H9 (cell line): ENCODE measurements around the gene DCAF6. TPM values are rescaled to one million over a fixed set of nuclear protein-coding genes. Genes with fewer than 3 reads are reported as not detected.

ENCODE experiments used
- DNase-seq: peaks from one replicate; pipeline ENCODE4 v3.0.0-alpha.2; 2017
- H2AFZ ChIP-seq: one replicate; pipeline ENCODE4 v1.6.1; 2013; ENCODE audit warnings: mild to moderate bottlenecking, low read length, control low read depth, moderate library complexity
- H2AK5ac ChIP-seq: 2 replicates; pipeline ENCODE4 v1.6.1; 2013; ENCODE audit warnings: low read length, control low read depth, mixed read lengths; ENCODE audit not compliant: insufficient read length
- H2BK120ac ChIP-seq: one replicate; pipeline ENCODE4 v1.6.1; 2013; ENCODE audit warnings: low read depth, mild to moderate bottlenecking, low read length, control low read depth, inconsistent platforms; ENCODE audit not compliant: poor library complexity, severe bottlenecking
- H2BK12ac ChIP-seq: 2 replicates; pipeline ENCODE4 v1.6.1; 2013; ENCODE audit warnings: low read length, control low read depth, mixed read lengths, low read depth; ENCODE audit not compliant: insufficient read length
- H2BK15ac ChIP-seq: 2 replicates; pipeline ENCODE4 v1.6.1; 2013; ENCODE audit warnings: low read depth, low read length, control low read depth
- H2BK20ac ChIP-seq: one replicate; pipeline ENCODE4 v1.6.1; 2013; ENCODE audit warnings: low read depth, mild to moderate bottlenecking, low read length, control low read depth, inconsistent platforms; ENCODE audit not compliant: poor library complexity, severe bottlenecking
- H2BK5ac ChIP-seq: 2 replicates; pipeline ENCODE4 v1.6.1; 2013; ENCODE audit warnings: low read length, control low read depth, mixed read lengths; ENCODE audit not compliant: insufficient read length
- H3K14ac ChIP-seq: 2 replicates; pipeline ENCODE4 v1.6.1; 2013; ENCODE audit warnings: low read length, control low read depth; ENCODE audit not compliant: insufficient read depth
- H3K18ac ChIP-seq: 2 replicates; pipeline ENCODE4 v1.6.1; 2013; ENCODE audit warnings: low read depth, mild to moderate bottlenecking, mixed read lengths, low read length, control low read depth; ENCODE audit not compliant: insufficient read length
- H3K23ac ChIP-seq: 2 replicates; pipeline ENCODE4 v1.6.1; 2013; ENCODE audit warnings: low read length, control low read depth, mixed read lengths, low read depth; ENCODE audit not compliant: insufficient read length
- H3K23me2 ChIP-seq: 2 replicates; pipeline ENCODE4 v1.6.1; 2013; ENCODE audit warnings: low read depth, mild to moderate bottlenecking, mixed read lengths, low read length, control low read depth; ENCODE audit not compliant: insufficient read length, poor library complexity, severe bottlenecking
- H3K27ac ChIP-seq: 2 replicates; pipeline ENCODE4 v1.5.1; 2013; ENCODE audit warnings: low read length, control low read depth, mixed read lengths, low read depth; ENCODE audit not compliant: insufficient read length
- H3K27me3 ChIP-seq: 2 replicates; pipeline ENCODE4 v1.6.1; 2013; ENCODE audit warnings: low read length, control low read depth, inconsistent platforms; ENCODE audit not compliant: insufficient read depth
- H3K4ac ChIP-seq: 2 replicates; pipeline ENCODE4 v1.6.1; 2013; ENCODE audit warnings: low read depth, mild to moderate bottlenecking, control low read depth, inconsistent platforms, low read length, moderate library complexity
- H3K4me1 ChIP-seq: 2 replicates; pipeline ENCODE4 v1.6.1; 2013; ENCODE audit warnings: low read length, control low read depth, inconsistent platforms; ENCODE audit not compliant: insufficient read depth
- H3K4me2 ChIP-seq: 2 replicates; pipeline ENCODE4 v1.6.1; 2013; ENCODE audit warnings: low read length, control low read depth, mixed read lengths; ENCODE audit not compliant: insufficient read length, insufficient read depth
- H3K56ac ChIP-seq: 2 replicates; pipeline ENCODE4 v1.6.1; 2013; ENCODE audit warnings: low read depth, mild to moderate bottlenecking, mixed read lengths, low read length, control low read depth; ENCODE audit not compliant: insufficient read length
- H3K79me1 ChIP-seq: 2 replicates; pipeline ENCODE4 v1.6.1; 2013; ENCODE audit warnings: low read depth, mild to moderate bottlenecking, moderate library complexity, low read length, control low read depth, inconsistent platforms; ENCODE audit not compliant: insufficient read depth, poor library complexity, severe bottlenecking
- H3K79me2 ChIP-seq: 2 replicates; pipeline ENCODE4 v1.6.1; 2013; ENCODE audit warnings: low read length, control low read depth, inconsistent platforms; ENCODE audit not compliant: insufficient read depth
- H3K9ac ChIP-seq: 2 replicates; pipeline ENCODE4 v1.6.1; 2013; ENCODE audit warnings: low read length, control low read depth, mixed read lengths; ENCODE audit not compliant: insufficient read length; ENCODE audit errors: extremely low read depth
- H3K9me3 ChIP-seq: one replicate; pipeline ENCODE4 v1.6.1; 2013; ENCODE audit warnings: low read depth, low read length, inconsistent platforms; ENCODE audit not compliant: control insufficient read depth
- H3T11ph ChIP-seq: one replicate; pipeline ENCODE4 v1.6.1; 2013; ENCODE audit warnings: mild to moderate bottlenecking, low read length, control low read depth, inconsistent platforms
- H4K20me1 ChIP-seq: one replicate; pipeline ENCODE4 v1.6.1; 2013; ENCODE audit not compliant: control insufficient read depth, insufficient read length, insufficient read depth
- H4K5ac ChIP-seq: 2 replicates; pipeline ENCODE4 v1.6.1; 2013; ENCODE audit warnings: low read depth, mild to moderate bottlenecking, mixed read lengths, low read length, control low read depth; ENCODE audit not compliant: insufficient read length
- H4K8ac ChIP-seq: replicated peaks from 2 replicates; pipeline ENCODE4 v1.6.1; 2013; ENCODE audit warnings: low read length, control low read depth, mixed read lengths, low read depth; ENCODE audit not compliant: insufficient read length
- H4K91ac ChIP-seq: 2 replicates; pipeline ENCODE4 v1.6.1; 2013; ENCODE audit warnings: low read depth, mild to moderate bottlenecking, moderate library complexity, mixed read lengths, low read length, control low read depth; ENCODE audit not compliant: insufficient read length
- H3K27ac Mint-ChIP-seq, 3 experiments: 2 replicates in 2 of 3; 3 replicates in 1 of 3; pipeline ENCODE4 v1.8.0; 2020 to 2021; ENCODE audit warnings: mixed read lengths in 3 of 3, mild to moderate bottlenecking in 1 of 3, moderate library complexity in 1 of 3
- H3K27me3 Mint-ChIP-seq: 2 replicates; pipeline ENCODE4 v1.8.0; 2021; ENCODE audit warnings: low read depth, mild to moderate bottlenecking, moderate library complexity, mixed read lengths
- H3K36me3 Mint-ChIP-seq, 3 experiments: 2 replicates in 2 of 3; 3 replicates in 1 of 3; pipeline ENCODE4 v1.8.0; 2020 to 2021; ENCODE audit warnings: low read depth in 3 of 3, mixed read lengths in 3 of 3; ENCODE audit not compliant: insufficient read depth in 1 of 3
- H3K4me1 Mint-ChIP-seq, 2 experiments: 2 replicates each; pipeline ENCODE4 v1.8.0; 2020; ENCODE audit warnings: mixed read lengths in 2 of 2
- H3K4me3 Mint-ChIP-seq, 2 experiments: 2 replicates in 1 of 2; 3 replicates in 1 of 2; pipeline ENCODE4 v1.8.0; 2020 to 2021; ENCODE audit warnings: mild to moderate bottlenecking in 2 of 2, mixed read lengths in 2 of 2, moderate library complexity in 1 of 2
- H3K9me3 Mint-ChIP-seq, 2 experiments: 2 replicates in 1 of 2; 3 replicates in 1 of 2; pipeline ENCODE4 v1.8.0; 2020; ENCODE audit warnings: mild to moderate bottlenecking in 2 of 2, mixed read lengths in 2 of 2, moderate library complexity in 1 of 2
- CTCF ChIP-seq: fragments of 200-600 bp; sonication (generic); conservative IDR thresholded peaks from 3 replicates; pipeline ENCODE4 v1.8.0; 2021; ENCODE audit warnings: antibody characterized with exemption, mild to moderate bottlenecking
- WGBS: extraction: QIAGEN DNeasy Blood & Tissue Kit; methylation state at CpG from one replicate; pipeline ENCODE4 v1.1.7; 2013; ENCODE audit warnings: missing lambda C conversion rate, low lambda C conversion rate, mixed read lengths; ENCODE audit not compliant: insufficient read length; ENCODE audit errors: extremely low coverage; 5-methylcytosine and 5-hydroxymethylcytosine counted together
- total RNA-seq: library from RNA; stranded (reverse); gene quantifications from 2 replicates; pipeline ENCODE4 v1.2.1, GENCODE V29; 2021

Gene DCAF6
- total RNA-seq, 1 experiment from 2014 or later: 16.0 TPM

DNA sequence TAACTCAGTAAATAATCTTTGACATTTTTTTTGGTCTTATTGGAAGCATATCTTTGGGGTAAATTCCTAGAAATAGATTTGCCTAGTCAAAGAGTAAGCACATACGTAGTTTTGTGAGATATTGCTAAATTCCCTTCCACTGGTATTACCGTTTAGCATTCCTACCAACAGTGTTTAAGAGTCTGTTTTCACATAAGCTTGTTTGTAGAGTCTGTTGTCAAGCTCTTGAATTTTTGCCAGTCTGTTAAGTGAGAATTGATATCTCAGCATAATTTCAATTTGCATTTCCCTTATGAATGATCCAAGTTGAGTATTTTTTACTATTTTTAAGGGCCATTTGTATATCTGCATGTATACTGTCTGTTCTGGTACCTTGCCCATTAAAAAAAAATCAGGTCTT, 37.3 kb downstream of the DCAF6 start:
- Histone ChIP-seq H2AK5ac (no peak overlapping the region), H2BK12ac (no peak overlapping the region), H3K79me2 (no peaks in the 10 kb centered on the region), H3K4ac (no peak overlapping the region), H4K91ac (no peak overlapping the region), H2BK15ac (no peak overlapping the region), H2BK5ac (no peak overlapping the region), H3K4me2 (no peak overlapping the region), H3K23ac (no peak overlapping the region), H2AFZ (no peak overlapping the region), H2BK120ac (no peak overlapping the region), H3K27ac (no peak overlapping the region), H3K9ac (no peak overlapping the region), H4K20me1 (no peaks in the 10 kb centered on the region), H3K27me3 (no peaks in the 10 kb centered on the region), H3K23me2 (no peaks in the 10 kb centered on the region), H3K56ac (no peak overlapping the region), H2BK20ac (no peak overlapping the region), H3K79me1 (no peaks in the 10 kb centered on the region), H3K4me1 (no peaks in the 10 kb centered on the region), H4K8ac (no peak overlapping the region), H3K9me3 (no peaks in the 10 kb centered on the region), H4K5ac (no peak overlapping the region), H3T11ph (no peak overlapping the region), H3K18ac (no peak overlapping the region), H3K14ac (no peak overlapping the region)
- no peak for DNase-seq
- Mint-ChIP-seq H3K9me3 (peaks cover 0 to 2% of the 10 kb centered on the region in 2 experiments; a peak in 1 of 5 replicates), H3K27ac (no peak overlapping the region), H3K4me1 (no peaks in the 10 kb centered on the region), H3K27me3 (no peaks in the 10 kb centered on the region), H3K36me3 (peaks cover 21 to 28% (median 24%) of the 10 kb centered on the region in 3 experiments), H3K4me3 (no peak overlapping the region)
- WGBS: no CpG with 5 or more reads among the region's 2 CpGs
- TF ChIP-seq CTCF: no peak
